ENCODE results near the gene HS3ST2. TPM values are rescaled to one million over a fixed set of nuclear protein-coding genes. Genes with fewer than 3 reads are reported as not detected.

The HS3ST2 gene
- polyA plus RNA-seq, 1 experiment = not detected

- POLR2A ChIA-PET = no interaction called here
- H3K27ac ChIP-seq (ENCODE audit: low read depth, low read length) = no peak overlapping the region
- no peaks in the 10 kb centered on the region for H3K27me3 ChIP-seq (ENCODE audit: control insufficient read depth, insufficient read depth, low read length)
- H3K9me3 ChIP-seq (ENCODE audit: control insufficient read depth, insufficient read depth, low read length) = no peaks in the 10 kb centered on the region
- no peak for DNase-seq (ENCODE audit: low read depth, low spot score)
- no peak overlapping the region for H3K4me3 ChIP-seq (ENCODE audit: low read depth, low read length)
- TF ChIP-seq CTCF (IDR thresholded peaks at IDR 0.05; ENCODE audit: low read depth, low read length) = no peak
- CTCF ChIA-PET = interaction anchor here (1.1 kb wide), 1 partner anchor 13 kb away, joined by 3 read pairs; no protein-coding TSS in a partner anchor
These were observed 72.0 kb downstream of the HS3ST2 start for GRCh38 chr16:22885951-22886350.

GRCh38 chr16:22886927-22887326 lies 73.0 kb downstream of the HS3ST2 start:
- H3K9me3 ChIP-seq (ENCODE audit: control insufficient read depth, insufficient read depth, low read length) = no peaks in the 10 kb centered on the region
- H3K4me3 ChIP-seq (ENCODE audit: low read depth, low read length) = no peak overlapping the region
- no peak for DNase-seq (ENCODE audit: low read depth, low spot score)
- H3K27me3 ChIP-seq (ENCODE audit: control insufficient read depth, insufficient read depth, low read length) = no peaks in the 10 kb centered on the region
- H3K27ac ChIP-seq (ENCODE audit: low read depth, low read length) = no peak overlapping the region
- ChIA-PET CTCF (no interaction called here), POLR2A (no interaction called here)
- no peak for TF ChIP-seq CTCF (IDR thresholded peaks at IDR 0.05; ENCODE audit: low read depth, low read length)

DNA sequence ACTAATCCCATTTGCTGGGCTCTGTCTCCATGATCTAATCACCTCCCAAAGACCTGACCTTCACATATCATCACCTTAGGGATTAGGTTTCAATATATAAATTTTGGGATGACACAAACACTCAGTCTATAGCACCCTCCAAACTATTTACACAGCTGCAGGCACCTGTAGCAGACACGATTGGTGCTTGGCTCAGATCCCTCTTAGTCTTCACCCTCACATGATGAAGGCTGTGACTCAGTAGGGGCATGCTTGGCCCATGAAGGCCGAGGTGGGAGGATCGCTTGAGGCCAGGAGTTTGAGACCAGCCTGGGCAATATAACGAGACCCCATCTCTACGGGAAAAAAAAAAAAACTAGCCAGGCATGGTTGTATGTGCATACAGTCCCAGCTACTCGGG lies 73.5 kb downstream of the HS3ST2 start:
- CTCF ChIA-PET = no interaction called here
- H3K9me3 ChIP-seq (ENCODE audit: control insufficient read depth, insufficient read depth, low read length) = no peaks in the 10 kb centered on the region

GRCh38 chr16:22888791-22889190 lies 74.8 kb downstream of the HS3ST2 start:
- Histone ChIP-seq H3K27me3 (ENCODE audit: control insufficient read depth, insufficient read depth, low read length) (no peaks in the 10 kb centered on the region), H3K4me3 (ENCODE audit: low read depth, low read length) (no peak overlapping the region), H3K27ac (ENCODE audit: low read depth, low read length) (no peak overlapping the region), H3K9me3 (ENCODE audit: control insufficient read depth, insufficient read depth, low read length) (no peaks in the 10 kb centered on the region)
- DNase-seq (ENCODE audit: low read depth, low spot score) = no peak
- CTCF ChIA-PET = no interaction called here
- POLR2A ChIA-PET = no interaction called here
- TF ChIP-seq CTCF (IDR thresholded peaks at IDR 0.05; ENCODE audit: low read depth, low read length) = no peak

More for the DNA sequence above, 73.5 kb downstream of the HS3ST2 start:
- DNase-seq (ENCODE audit: low read depth, low spot score) = no peak
- no peak for TF ChIP-seq CTCF (IDR thresholded peaks at IDR 0.05; ENCODE audit: low read depth, low read length)
- POLR2A ChIA-PET = no interaction called here
- no peak overlapping the region for H3K4me3 ChIP-seq (ENCODE audit: low read depth, low read length)
- no peaks in the 10 kb centered on the region for H3K27me3 ChIP-seq (ENCODE audit: control insufficient read depth, insufficient read depth, low read length)
- no peak overlapping the region for H3K27ac ChIP-seq (ENCODE audit: low read depth, low read length)

DNA sequence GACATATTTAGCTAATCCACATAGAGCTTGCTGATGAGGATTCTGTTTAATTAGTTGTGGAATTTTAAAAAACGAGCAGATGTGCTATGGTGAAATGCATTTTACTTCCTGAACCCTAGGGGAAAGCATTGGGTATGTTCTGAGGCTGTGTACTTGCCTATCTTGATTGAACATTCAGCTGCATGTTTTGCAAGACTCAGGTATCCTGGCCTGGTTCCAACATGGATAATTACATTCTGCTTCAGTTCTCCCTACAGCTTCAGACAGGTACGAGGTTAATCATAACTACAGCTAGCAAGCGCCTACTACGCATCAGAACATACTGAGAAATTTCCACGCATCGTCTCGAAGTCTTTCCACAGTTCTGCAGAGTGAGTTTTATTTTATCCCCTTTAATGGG lies 77.0 kb downstream of the HS3ST2 start:
- Histone ChIP-seq H3K27ac (ENCODE audit: low read depth, low read length) (no peak overlapping the region), H3K27me3 (ENCODE audit: control insufficient read depth, insufficient read depth, low read length) (no peaks in the 10 kb centered on the region), H3K4me3 (ENCODE audit: low read depth, low read length) (no peak overlapping the region), H3K9me3 (ENCODE audit: control insufficient read depth, insufficient read depth, low read length) (no peaks in the 10 kb centered on the region)
- CTCF ChIA-PET = interaction anchor here (1.2 to 1.3 kb wide), 2 partner anchors 7 to 544 kb away, joined by 3 to 4 read pairs; no protein-coding TSS in a partner anchor
- no peak for TF ChIP-seq CTCF (IDR thresholded peaks at IDR 0.05; ENCODE audit: low read depth, low read length)
- DNase-seq (ENCODE audit: low read depth, low spot score) = no peak
- POLR2A ChIA-PET = no interaction called here

Measured in AG04450 (cell line).